NB4 (cell line): ENCODE data around the gene PHF24.

Source experiments
- CTCF ChIP-seq: IDR thresholded peaks from one replicate; pipeline ENCODE4 v1.5.1; 2012; ENCODE audit warnings: low read depth, low read length
- MYC ChIP-seq: IDR thresholded peaks from 2 replicates; pipeline ENCODE4 v1.6.1; 2011; ENCODE audit warnings: low read depth, low read length
- POLR2A ChIP-seq: IDR thresholded peaks from 2 replicates; pipeline ENCODE4 v1.6.1; 2011; ENCODE audit warnings: mild to moderate bottlenecking; ENCODE audit not compliant: insufficient read length; ENCODE audit errors: extremely low read depth

GRCh38 chr9:34991607-34992375 is 33.7 kb downstream of the PHF24 start:
- no peak for TF ChIP-seq POLR2A
- TF ChIP-seq CTCF, result peak; percentile 30
- no peak for TF ChIP-seq MYC
